ENCODE data around the gene GTF2F2. TPM values are rescaled to one million over a fixed set of nuclear protein-coding genes. Genes with fewer than 3 reads are reported as not detected.

The GTF2F2 gene
- total and polyA plus RNA-seq, 10 donors, result 11.8 to 19.1 (median 16.4) TPM

DNA sequence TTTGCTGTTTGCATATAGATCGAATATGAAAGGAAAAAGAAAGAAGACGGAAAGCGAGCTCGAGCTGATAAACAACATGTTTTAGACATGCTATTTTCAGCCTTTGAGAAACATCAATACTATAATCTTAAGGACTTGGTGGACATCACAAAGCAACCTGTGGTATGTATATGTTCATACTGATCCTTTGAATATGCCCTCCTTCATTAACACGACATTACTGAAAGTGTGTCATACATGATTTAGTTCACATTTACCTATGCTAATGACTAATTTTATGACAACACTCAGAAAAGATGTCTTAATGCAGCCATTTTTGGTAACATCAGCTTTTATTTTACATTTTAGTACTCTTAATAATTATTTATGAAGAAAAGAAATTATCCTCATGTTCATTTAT is 146.9 kb downstream of the GTF2F2 start:
- Histone ChIP-seq H3K4me3 (no peak overlapping the region), H3K27me3 (replicated peaks in 1 of 7) (no peaks in the 10 kb centered on the region), H3K36me3 (peaks cover 0 to 47% (median 6%) of the 10 kb centered on the region in 6 donors), H3K4me1 (no peaks in the 10 kb centered on the region), H3K9me3 (no peaks in the 10 kb centered on the region), H3K27ac (no peak overlapping the region)
- no peak for TF ChIP-seq POLR2AphosphoS5 (IDR thresholded peaks at IDR 0.05)
- no peak for TF ChIP-seq POLR2A (IDR thresholded peaks at IDR 0.05)
- TF ChIP-seq, protein P1, sequence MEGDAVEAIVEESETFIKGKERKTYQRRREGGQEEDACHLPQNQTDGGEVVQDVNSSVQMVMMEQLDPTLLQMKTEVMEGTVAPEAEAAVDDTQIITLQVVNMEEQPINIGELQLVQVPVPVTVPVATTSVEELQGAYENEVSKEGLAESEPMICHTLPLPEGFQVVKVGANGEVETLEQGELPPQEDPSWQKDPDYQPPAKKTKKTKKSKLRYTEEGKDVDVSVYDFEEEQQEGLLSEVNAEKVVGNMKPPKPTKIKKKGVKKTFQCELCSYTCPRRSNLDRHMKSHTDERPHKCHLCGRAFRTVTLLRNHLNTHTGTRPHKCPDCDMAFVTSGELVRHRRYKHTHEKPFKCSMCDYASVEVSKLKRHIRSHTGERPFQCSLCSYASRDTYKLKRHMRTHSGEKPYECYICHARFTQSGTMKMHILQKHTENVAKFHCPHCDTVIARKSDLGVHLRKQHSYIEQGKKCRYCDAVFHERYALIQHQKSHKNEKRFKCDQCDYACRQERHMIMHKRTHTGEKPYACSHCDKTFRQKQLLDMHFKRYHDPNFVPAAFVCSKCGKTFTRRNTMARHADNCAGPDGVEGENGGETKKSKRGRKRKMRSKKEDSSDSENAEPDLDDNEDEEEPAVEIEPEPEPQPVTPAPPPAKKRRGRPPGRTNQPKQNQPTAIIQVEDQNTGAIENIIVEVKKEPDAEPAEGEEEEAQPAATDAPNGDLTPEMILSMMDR (IDR thresholded peaks at IDR 0.05 in 8 of 11, conservative IDR thresholded peaks at IDR 0.05 in 3 of 11), result no peak
- WGBS, 5 donors, result 90 to 94% (median 93%) methylated on average over 5 of the region's 5 CpGs
- intact Hi-C loops (cut with DNase I; ENCODE audit: low total_unique reads), result no loop called here
- DNase-seq, result no peak

DNA sequence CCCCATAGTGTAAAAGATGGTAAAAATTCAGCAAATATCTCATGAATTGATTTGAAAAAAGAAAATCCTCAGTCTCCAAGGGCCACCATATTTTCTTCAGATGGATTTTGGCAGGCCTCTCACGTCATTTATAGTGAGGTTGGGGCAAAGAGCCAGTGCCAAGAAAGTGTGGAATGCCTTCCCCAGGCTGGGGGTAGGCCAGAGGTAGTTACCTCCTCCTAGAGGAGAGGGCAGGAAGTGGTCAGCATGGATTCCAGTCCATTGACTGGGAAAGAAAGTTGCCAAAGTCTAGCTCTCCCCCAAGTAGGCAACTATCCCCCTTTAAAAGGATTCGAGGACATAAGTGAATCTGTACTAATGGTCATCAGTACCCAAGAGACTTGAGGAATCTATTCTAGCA is 148.9 kb downstream of the GTF2F2 start:
- intact Hi-C loops (cut with DNase I; ENCODE audit: low total_unique reads), result no loop called here
- WGBS, 5 donors, result 96 to 100% (median 98%) methylated on average over 2 of the region's 2 CpGs

DNA sequence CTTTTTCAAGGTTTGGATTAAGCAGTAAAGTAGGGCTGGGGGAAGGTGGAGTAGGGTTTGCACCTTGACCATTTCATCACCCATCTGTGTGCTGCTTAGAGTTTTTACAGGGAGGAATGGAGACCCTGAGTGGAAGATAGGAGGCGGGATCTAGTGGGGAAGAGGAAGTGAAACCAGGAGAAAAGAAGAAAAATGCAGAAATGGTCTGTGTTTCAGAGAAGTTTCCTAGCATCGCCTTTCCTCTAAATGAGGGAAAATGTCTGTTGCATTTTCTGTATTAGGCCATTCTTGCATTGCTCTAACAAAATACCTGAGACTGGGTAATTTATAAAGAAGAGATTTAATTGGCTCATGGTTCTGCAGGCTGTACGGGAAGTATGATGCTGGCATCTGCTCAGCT is 156.6 kb downstream of the GTF2F2 start:
- no peak for TF ChIP-seq POLR2AphosphoS5 (IDR thresholded peaks at IDR 0.05)
- TF ChIP-seq, protein P1 (IDR thresholded peaks at IDR 0.05 in 8 of 11, conservative IDR thresholded peaks at IDR 0.05 in 3 of 11), result no peak
- no peak for TF ChIP-seq POLR2A (IDR thresholded peaks at IDR 0.05)
- Histone ChIP-seq H3K27me3 (replicated peaks in 1 of 7) (no peaks in the 10 kb centered on the region), H3K4me1 (peaks cover 0 to 12% (median 3%) of the 10 kb centered on the region in 6 donors), H3K36me3 (peaks cover 0 to 40% (median 0%) of the 10 kb centered on the region in 6 donors), H3K27ac (peak overlapping the region in 1 of 8 donors; percentile 50), H3K9me3 (peaks cover 0 to 9% (median 0%) of the 10 kb centered on the region in 8 donors), H3K4me3 (no peak overlapping the region)
- no peak for DNase-seq
- 76 to 91% (median 79%) methylated on average over 3 of the region's 3 CpGs for WGBS, 5 donors
- intact Hi-C loops (cut with DNase I; ENCODE audit: low total_unique reads), result no loop called here

More for the DNA sequence above, 148.9 kb downstream of the GTF2F2 start:
- Histone ChIP-seq H3K4me3 (no peak overlapping the region), H3K36me3 (peaks cover 0 to 57% (median 6%) of the 10 kb centered on the region in 6 donors), H3K4me1 (no peaks in the 10 kb centered on the region), H3K27ac (no peak overlapping the region), H3K27me3 (replicated peaks in 1 of 7) (no peaks in the 10 kb centered on the region), H3K9me3 (no peaks in the 10 kb centered on the region)
- DNase-seq, result no peak
- TF ChIP-seq POLR2AphosphoS5 (IDR thresholded peaks at IDR 0.05) (no peak), POLR2A (IDR thresholded peaks at IDR 0.05) (no peak)
- TF ChIP-seq, protein P1 (IDR thresholded peaks at IDR 0.05 in 8 of 11, conservative IDR thresholded peaks at IDR 0.05 in 3 of 11), result no peak

DNA sequence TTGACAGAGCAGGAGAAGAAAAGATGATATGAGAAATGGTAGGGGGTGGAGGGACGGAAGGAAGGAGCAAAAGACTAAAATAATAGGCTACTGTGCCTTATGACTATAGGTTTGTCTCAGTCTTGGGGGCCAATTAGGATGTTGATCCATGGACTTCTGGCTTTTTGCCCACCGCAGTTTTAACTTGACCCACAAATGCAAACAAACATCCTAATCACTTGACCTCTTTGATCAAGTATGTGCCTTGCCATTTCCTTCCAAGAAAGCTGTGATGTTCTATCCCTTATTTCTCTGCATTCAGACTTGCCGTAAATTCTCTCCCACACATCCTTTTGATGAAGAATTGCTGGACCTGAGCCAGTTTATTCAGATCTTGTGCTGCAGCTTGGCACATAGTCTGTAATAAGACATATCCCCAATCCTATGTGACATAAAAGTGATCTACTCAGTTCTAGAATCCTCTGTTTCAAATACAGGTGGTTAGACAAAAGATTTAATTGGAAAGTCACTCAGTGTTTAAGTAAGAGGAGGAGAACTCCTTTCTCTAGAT is 157.9 kb downstream of the GTF2F2 start:
- 78 to 87% (median 82%) methylated on average over 3 of the region's 3 CpGs for WGBS, 5 donors
- no peak for DNase-seq
- TF ChIP-seq, protein P1 (IDR thresholded peaks at IDR 0.05 in 8 of 11, conservative IDR thresholded peaks at IDR 0.05 in 3 of 11), result no peak
- TF ChIP-seq POLR2AphosphoS5 (IDR thresholded peaks at IDR 0.05) (no peak), POLR2A (IDR thresholded peaks at IDR 0.05) (no peak)

More for the DNA sequence above, 157.9 kb downstream of the GTF2F2 start:
- intact Hi-C loops (cut with DNase I; ENCODE audit: low total_unique reads), result no loop called here
- peaks cover 0 to 36% (median 0%) of the 10 kb centered on the region in 6 donors for H3K36me3 ChIP-seq
- no peak overlapping the region for H3K4me3 ChIP-seq
- no peak overlapping the region for H3K27ac ChIP-seq
- peaks cover 0 to 9% (median 0%) of the 10 kb centered on the region in 8 donors for H3K9me3 ChIP-seq
- no peaks in the 10 kb centered on the region for H3K27me3 ChIP-seq (replicated peaks in 1 of 7)
- peaks cover 0 to 12% (median 3%) of the 10 kb centered on the region in 6 donors for H3K4me1 ChIP-seq

Data from spleen (tissue), 11 donors.